ELR (cell line): ENCODE measurements around the gene PPP3R1.
A peak's percentile ranks its signal among the peaks of the same experiment; 100 is the strongest.

Experiments
- DNase-seq: peaks from one replicate; pipeline ENCODE4 v3.0.0-alpha.2; 2015; ENCODE audit warnings: low read depth

The PPP3R1 gene, protein sequence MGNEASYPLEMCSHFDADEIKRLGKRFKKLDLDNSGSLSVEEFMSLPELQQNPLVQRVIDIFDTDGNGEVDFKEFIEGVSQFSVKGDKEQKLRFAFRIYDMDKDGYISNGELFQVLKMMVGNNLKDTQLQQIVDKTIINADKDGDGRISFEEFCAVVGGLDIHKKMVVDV

DNA sequence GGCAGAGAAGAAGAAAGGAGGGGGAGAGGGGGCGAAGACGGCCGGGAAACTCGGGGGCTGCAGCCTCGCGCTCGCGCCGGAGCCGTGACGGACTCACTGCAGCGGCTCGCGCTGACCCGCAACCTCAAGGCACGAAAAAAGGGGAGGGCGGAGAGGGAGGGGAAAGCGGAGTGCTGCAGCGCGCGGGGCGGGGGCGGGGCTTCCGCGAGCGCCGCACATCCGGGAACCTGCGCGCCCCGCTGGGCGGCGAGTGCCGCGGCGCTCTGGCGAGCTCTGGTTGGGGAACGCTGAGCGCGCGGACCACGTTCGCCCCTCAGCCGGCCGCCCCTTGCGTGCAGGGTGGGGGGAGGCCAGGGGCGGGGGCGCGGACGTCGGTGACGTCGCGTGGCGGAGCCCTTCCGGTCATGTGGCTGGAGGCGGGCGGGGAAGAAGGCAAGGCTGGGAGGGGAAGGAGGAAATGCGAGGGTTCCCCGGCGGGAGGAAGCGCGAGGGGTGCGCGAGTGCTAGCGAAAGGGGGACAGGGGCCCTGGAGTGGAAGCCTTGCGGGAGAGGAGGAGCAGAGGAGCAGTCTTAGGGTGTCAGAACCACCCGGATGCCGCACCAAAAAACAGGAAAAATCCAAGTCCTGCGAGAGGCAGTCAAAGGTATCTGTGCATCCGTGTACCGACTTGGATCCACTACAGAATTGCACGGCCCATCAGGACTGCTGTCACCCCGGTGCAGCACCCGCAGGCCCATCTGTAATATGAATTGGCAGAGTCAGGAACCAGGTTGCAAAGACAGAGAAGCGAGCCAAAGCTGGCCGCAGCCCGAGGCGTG, at the start of gene PPP3R1:
Gene PPP3R1, minus strand, starts transcription at position 133 of the 819 bp plus-strand sequence. CDS start 405 bp downstream, outside the sequence.
- DNase-seq = peak; percentile 96

DNA sequence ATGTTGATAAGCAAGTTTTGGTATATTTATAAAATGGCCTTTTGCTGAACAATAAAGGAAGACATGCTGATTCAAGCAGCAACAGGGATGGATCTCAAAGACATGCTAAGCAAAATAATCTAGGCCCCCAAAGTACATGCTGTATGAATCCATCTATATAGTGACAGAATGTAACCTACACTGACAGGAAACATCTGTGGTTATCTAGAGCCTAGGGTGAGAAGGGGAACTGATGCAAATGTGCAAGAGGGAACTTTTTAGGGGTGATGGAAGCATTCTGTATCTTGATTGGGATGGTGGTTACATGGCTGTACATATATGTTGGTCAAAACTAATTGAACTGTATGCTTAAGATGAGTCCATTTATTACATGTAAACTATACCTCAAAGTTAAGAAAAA, 43.2 kb upstream of the PPP3R1 start:
- no peak for DNase-seq

DNA sequence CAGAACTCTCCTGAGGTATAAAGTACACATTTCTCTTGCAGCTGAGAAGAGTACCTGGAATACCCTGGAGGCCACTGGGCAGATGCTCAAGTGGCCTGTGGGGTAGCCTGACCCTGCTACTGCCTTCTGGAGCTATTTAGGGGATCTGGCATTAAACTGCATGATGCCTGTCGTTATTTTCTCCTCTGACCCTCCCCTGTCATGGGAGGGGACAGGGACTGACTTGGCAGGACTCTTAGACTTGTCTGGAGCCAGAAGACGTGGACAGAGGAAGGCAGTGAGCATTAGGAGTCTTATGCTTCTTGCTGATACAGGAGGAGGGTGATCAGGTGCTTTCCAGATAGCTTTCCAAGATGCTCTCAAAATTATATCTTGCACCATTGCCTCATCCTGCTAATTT, 42.6 kb upstream of the PPP3R1 start:
- DNase-seq = no peak

DNA sequence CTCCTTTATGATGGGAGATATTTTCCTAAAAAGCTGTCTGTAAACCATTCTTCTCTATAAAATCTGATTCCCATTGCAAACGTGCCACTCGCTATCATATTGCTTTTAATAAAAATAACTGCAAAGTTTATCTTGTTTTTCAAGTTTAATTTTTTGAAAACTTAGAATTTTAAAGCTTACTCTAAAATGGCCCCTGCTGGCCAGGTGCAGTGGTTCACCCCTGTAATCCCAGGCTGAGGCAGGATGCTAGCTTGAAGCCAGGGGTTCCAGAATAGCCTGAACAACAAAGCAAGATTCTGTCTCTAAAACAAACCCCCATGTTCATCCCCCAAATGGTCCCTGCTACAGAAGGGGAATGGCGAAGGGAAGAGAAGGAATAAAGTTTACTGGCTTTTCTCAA, 41.9 kb upstream of the PPP3R1 start:
- DNase-seq = no peak

DNA sequence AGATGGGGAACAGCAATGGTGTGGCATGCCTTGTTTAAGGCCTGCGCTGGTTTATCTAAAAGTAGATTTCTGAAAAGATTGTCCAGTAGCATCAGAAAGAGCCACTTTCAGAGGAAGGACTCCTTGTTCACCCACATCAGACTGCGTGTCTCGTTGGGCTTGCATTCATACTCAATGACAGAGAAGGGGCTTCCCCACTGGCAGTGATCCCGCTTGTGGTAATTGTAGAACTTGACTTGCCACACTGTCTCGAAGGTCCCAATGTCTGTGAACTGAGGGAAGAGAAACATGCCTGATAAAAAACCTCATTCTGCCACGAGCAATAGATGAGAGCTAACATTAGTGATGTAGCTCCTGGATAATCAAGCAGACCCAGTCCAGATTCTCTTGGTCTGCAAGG, 41.4 kb upstream of the PPP3R1 start:
- no peak for DNase-seq

DNA sequence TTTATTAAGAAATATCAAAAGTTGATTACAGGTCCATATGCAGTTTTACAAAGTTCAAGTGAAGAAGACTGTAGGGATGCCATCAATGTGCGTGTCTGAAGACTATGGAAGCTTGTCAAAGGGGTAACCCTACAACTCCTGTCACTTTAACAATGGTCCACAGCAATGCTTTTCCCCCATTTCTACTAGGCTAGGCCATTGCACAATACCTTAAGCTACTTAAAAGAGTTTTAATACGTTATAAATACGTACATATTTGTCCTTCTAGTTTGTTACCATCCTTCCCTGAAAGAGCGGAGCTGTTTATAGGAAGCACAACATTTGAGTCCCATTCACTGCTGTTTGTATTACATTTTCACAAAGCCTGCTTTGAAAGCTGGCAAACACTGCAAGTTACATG, 40.7 kb upstream of the PPP3R1 start:
- DNase-seq = no peak

DNA sequence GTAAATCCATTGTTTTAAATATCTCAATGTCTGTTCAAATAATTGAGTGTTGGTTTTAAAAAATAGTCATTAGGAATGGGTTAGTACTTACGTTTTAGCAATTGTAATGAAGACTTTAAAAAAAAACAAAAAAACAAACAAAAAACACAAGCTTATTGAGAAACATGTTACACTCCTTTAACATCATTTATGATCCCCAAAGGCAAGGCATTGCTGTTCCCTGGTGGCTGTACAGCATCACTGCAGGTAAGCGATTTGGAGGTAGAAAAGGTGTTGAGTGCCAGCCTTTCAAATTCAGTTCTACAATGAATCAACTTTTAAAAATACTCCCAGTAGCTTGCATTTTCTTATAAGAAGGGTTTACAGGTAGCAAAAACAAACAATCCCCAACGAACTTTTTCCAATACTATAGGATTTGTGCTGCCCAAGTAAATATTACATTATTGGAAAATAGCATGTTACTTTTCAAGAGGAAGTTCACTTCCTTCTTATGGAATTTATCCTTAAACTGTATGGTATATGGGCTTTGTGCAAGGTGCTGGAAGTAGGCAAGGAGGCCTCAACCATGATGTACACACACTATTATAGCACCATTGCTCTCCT, 39.9 kb upstream of the PPP3R1 start:
- DNase-seq = peak; percentile 57

DNA sequence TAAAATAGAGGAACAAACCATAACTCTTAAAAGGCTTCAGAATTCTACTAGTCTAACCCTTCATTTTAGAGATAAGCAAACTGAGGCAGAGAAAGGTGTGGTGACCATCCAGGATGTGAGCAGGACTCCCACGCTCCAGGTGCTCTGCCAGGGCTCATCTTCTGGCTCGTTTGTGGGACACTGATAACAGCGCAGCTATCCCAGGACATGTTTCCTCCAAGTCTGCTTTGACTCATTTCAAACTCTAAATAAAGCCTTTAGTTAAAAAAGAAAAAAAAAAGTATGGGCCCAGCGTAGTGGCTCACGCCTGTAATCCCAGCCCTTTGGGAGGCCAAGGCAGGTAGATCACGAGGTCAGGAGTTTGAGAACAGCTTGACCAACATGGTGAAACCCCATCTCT, 39.0 kb upstream of the PPP3R1 start:
- no peak for DNase-seq

DNA sequence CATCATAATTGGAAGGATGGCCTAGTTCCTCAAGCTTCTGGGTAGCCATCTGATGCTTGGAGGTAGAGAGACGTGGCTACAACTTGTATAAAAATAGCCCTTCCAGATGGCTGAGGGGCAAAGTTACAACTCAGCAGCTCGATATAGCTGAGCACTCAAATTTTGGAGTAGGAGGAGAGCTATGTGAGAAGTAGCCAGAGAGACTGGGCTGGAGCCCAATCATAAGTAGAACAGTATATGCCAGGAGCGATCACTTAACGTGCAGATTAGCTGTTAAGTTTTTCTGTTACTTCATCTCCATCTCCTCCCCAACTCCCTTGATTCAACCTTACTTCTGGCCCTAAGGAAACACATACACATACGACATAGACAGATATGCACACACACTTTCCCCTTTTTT, 38.6 kb upstream of the PPP3R1 start:
- DNase-seq = no peak

DNA sequence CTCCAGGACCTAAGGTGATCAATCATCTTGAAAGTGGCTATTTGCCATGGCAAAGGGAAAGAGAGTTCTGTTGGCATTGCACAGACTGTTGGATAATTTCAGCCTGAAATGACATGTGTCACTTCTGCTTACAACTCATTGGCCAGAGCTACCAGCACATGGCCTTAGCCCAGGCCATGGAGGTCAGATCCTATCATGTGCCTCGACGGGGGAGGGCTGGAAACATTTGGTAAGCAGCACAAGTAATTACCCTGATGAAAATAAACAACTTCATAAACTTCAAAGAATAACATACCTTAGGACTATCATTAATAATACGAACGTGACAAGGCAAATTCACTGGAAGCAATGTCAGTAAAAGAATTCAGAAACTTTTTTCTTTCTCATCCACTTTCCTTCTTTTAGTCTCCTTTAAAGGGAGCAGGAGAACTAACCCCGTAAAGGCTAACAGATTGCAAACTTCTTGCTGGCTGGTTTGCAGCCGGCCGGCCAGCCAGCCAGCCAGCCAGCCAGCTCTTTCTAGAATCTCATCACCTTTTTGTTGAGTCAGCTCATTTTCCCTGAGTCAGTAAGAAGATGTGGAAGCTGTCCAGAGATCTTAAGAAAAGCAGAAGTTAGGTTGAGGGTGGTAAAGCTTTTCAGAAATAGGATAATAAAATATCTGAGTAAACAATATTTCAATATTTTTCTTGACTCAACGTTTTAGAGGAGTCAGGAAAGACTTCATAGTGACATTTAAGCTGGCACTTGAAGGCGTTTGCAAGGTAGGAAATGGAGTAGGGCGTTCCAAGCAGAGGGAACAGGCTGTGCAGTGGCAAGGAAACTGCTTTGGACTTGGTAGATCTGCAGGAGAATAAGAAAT, 35.5 kb upstream of the PPP3R1 start:
- peak; percentile 9 for DNase-seq

DNA sequence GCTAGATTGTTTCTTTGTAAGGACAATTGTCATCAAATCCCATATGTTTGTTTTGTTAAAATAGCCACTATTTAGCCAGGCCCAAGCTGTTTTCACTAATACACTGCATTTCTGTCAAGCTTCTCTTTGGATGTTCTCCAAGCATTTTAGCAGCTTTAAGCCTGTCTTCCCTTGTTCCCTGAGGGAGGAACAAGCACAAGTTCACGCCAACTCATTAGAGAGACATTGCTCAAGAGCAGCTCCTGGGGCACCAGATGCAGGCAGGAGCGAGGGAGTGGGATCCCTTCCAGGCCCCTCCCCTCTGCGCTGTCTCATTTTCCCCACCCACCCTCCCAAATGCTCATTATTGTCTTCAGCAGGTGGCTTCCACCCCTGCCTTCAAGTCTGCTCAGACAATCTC, 32.6 kb upstream of the PPP3R1 start:
- DNase-seq = peak; percentile 8

DNA sequence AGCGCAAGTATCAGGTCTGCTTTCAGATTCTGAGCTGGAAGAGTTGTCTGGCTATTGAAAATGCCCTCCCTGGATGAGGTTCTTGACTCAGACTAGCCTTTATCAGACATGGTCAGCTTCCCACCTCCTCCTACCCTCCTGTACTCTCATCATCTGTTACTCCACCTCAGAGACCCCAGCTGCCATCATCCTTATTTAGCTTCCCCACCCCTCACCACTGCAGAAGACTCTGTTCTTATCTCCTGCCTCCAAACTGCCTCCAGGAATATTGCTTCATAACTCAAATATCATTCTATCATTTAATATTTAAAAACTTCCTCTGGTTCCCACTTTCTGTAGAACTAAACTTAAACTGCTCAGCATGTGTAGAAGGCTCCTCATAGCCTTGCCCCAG, 31.1 kb upstream of the PPP3R1 start:
- no peak for DNase-seq

DNA sequence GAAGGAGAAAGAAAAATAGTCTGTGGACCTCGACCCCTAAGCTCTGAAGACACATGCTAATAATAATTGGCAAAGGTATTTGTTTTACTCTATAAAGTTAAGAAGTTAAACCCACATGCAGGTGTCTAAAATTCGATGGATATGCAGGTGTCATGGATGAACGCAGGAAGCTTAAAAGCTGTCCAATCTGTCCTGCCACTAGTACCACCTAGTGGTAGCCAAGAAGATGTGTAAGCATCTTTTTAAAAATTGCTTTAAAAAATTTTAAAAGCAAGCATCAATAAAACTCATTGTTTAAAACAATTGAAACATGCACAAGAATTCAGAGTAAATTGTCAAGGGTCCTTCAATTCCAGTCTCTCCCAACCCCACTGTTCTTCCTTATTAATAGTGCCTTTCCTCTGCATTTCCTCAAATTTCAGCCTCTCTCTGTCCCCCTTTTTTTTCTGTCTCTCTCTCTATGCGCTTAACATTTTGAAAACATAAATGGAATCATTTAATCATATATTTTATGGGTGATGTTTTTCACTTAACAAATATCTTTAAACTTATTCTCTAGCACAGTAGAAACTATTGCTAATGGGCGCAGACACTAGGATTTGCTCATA, 30.6 kb upstream of the PPP3R1 start:
- DNase-seq = peak; percentile 65

DNA sequence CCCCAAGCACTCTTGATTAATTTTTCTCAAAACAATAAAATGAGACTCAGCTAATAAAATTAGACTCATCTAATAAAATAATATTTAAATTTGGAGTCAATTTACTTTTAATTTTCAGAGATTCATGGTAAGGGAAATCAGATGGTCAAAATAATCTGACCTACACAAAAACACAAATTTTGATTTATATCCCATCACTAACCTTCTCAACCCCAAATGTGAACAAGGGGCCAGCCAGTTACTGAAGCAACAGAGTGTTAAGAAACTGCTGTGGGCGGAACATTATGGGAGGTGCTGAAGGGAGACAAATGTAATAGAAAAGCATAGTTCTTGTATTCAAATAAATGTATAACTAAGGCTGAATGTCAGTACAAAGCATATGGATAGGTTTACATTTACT, 28.5 kb upstream of the PPP3R1 start:
- DNase-seq = no peak

DNA sequence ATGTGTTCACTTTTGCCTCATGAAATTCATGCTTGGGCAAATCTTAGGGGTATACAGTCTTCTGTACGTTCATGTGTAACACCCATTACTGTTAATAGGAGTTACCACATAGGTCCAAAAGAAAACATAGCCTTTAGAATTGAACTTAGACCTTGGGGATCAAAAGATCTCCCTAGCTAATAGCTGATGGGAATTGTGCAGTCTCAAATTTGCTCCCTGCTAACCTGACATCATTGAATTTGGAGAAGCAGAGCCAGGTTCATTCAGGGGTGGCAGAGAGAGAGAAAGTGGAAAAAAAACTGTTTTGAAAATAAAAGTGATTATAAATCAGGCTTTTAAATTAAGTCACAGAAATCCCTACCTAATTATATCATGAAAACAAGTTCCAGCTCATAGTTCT, 28.0 kb upstream of the PPP3R1 start:
- no peak for DNase-seq

DNA sequence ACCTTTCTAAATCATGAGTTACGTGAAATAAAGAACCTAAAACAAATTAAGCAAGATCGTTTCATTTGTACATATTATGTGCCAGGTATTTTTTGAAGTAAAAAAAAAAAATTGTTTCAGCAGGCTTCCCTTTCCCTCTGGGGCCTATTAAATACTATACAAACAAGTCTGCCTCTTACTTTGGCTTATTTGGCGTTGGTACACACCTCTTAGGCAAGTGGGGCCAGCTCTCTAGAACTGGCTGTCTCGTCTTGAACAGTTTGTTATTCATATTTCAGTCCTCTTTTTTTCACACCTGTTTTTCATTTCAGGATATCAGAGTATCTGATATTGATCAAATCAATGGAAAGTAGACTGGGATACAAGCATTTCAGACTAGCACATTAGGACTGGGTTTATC, 27.4 kb upstream of the PPP3R1 start:
- no peak for DNase-seq

DNA sequence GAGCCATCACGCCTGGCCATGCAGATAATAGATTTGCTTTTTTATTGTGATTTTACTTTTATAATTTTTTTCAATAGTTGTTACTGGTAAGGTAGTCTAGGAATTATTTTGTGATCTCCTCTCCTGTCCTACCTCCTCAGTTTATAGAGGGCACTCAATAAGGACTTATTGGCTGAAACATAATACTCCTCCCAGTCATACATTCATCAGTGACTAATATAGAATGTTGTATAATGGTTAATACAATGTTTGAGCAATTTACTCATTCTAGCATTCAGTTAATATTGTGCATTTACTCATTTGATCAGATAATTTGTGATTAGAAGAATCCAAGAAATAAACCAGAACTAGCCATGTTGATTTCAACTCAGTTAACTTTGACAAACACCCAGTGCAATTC, 25.8 kb upstream of the PPP3R1 start:
- peak; percentile 21 for DNase-seq

DNA sequence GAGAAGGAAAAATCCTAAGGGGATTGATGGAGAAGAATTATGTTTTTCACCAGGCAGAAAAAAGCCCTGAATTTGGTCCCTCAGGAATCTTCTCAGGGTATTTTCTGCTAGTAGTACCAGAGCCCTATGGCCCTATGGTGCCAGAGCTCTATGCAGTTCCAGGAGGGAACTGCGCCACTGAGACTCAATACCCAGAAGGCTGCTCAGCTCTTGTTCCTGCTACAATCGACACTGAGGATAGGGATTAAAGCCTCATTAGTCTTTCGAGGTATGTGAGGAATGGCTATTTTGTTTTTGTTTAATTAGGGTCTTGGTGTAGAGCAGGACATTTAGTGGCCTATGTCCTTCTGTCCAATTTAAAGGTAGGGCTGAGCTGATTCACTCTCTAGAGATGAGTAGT, 21.7 kb upstream of the PPP3R1 start:
- no peak for DNase-seq

DNA sequence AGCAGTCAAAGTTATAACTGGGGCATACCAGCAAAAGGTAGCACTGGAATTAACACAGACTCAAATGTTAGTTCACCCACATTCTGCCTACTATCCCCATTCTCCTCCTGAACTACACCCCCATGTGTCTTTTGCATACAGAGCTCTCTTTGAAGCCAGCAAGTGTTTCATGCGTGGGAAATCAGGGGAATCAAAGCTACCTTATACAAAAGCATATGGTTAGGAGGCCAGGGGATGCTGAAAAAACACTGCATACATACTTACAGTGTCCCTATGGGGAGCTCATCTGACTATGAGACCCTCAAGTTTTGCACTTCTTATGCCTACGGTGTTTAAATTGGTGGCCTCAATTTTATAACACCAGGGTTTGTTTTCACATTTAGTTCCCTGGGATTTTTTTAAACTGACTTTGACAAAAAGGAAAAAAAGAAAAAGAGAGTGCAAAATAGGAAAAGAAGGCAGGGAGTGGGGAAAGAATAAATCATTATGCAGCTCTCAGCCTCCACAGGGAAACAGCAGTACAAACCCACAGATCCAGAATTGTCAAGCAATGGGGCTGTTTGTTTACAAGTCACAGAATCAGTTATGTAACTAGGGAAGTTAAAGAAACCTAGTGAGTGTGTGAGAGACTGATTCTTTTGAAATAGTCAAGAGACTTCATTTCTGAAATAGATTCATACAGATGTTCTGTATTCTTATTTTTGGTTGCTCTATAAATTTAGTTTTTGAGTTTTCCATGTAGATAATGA, 20.1 kb upstream of the PPP3R1 start:
- DNase-seq = no peak

DNA sequence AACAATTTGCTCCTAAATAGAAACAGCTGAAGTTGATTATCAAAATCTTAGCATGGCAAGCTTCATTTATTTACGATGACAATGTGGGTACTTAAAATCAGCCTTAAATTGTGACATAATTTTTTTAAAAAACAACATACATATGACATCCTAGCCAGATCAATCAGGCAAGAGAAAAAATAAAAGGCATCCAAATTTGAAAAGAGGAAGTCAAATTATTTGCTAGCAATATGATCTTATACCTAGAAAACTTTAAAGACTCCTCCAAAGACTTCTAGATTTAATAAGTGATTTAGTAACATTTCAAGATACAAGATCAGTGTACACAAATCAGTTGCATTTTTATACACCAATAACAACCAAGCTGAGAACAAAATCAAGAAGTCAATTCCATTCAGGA, 14.3 kb upstream of the PPP3R1 start:
- DNase-seq = no peak

DNA sequence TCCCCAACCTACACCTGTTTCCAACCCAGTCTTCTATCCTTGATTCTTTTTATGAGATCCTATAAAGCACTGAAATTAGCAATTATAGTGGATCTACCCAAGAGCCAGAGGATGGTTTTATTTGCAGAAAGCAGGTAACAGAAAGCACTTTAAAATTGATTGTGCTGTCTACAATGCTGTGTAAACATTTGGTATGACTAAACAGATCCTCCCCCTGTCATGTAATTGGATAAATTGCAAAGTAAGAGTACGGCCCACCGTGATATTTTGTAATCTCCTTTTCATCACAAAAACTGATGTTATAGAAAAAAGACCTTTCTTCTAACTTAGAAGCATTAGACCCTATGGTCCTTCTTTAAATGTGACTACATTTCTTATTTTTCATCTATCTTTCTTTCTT, 11.3 kb upstream of the PPP3R1 start:
- no peak for DNase-seq
